HG03095 (cell line): ENCODE data around the gene KLHL21.
A peak's percentile ranks its signal among the peaks of the same experiment; 100 is the strongest.

Source experiments
- ATAC-seq: cut with Tn5 transposase; IDR thresholded peaks from one replicate; pipeline ENCODE4 v1.9.1; 2021; ENCODE audit warnings: moderate library complexity; ENCODE audit not compliant: unreplicated experiment

Gene KLHL21

DNA sequence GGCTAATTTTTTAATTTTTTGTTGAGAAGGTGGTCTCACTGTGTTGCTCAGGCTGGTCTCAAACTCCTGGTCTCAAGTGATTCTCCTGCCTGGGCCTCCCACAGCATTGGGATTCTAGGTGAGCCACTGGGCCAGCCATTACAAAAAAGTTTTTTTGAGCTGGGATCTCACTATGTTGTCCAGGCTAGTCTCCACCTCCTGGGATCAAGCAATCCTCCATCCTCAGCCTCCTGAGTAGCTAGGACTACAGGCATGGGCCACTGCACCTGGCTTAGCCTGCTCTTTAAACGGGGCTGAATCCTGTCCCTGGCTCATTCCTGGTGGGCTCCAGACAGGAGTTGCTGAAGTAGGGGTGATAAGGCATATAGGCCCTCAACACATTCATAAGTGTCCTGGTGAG lies 45.1 kb downstream of the KLHL21 start:
- ATAC-seq, result no peak

- ATAC-seq, result no peak
These were observed 47.5 kb downstream of the KLHL21 start, which contains the start of gene TAS1R1 for GRCh38 chr1:6554907-6555778. TAS1R1 (plus strand) TSS chr1:6555307; CDS start chr1:6555374, 67 bp downstream.

GRCh38 chr1:6554031-6554906 lies 48.4 kb downstream of the KLHL21 start, which contains the start of gene NOL9:
NOL9 (minus strand) TSS chr1:6554513; CDS start chr1:6554502, 11 bp downstream.
- peak; percentile 92 for ATAC-seq

- ATAC-seq, result no peak
These were observed 55.4 kb downstream of the KLHL21 start for GRCh38 chr1:6547301-6547700.

DNA sequence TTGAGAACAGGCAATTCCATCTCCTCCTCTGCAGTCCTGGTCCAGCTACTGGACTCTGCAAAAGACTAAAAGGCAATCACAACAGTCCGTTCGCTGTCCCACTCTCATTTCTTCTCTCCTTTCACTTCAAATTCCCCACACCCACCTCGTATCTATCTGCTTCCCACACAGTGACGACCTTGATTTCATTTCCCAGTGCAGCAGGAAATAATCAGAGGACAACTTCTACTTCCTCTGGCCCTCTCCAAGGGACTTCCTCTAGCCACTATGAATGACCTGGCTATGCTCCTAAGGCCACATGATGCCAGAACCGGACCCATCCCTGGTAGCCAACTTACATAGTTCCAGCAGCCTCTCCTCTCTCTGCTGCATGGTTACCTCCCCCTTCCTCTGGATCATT lies 56.3 kb downstream of the KLHL21 start:
- no peak for ATAC-seq

DNA sequence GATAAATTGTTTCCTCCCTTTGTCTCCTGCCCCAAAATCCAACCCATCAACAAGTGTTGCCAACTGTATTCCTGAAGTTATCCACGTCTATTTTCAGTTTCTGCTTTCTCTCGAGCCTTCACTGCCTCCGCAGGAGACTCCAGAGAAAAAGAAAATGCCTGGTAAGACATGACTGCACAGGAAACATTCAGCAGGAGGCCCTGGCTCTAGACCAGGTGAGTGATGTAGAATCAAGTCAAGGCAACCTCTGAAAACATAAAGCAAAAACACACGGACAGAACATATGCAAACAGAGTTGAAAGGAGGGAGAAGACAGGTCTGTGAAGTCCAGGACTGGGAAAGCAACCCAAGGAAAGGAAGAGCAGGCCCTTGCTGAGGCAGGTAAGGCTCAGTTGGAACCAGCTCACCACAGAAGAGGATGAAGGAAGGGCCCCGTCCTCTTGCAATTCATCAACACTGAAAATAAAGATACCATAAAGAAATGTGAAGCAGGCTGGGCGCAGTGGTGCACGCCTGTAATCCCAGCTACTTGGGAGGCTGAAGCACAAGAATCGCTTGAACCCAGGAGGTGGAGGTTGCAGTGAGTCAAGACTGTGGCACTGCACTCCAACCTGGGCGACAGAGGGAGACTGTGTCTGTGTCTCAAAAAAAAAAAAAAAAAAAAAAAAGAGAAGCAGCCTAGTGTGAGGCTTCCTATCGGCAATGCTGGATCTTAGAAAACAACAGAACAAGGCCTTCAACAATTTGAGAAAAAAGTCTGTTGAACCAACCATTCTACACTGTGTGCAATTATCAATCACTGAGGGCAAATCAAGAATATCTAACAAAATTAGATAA lies 57.2 kb downstream of the KLHL21 start:
- no peak for ATAC-seq

DNA sequence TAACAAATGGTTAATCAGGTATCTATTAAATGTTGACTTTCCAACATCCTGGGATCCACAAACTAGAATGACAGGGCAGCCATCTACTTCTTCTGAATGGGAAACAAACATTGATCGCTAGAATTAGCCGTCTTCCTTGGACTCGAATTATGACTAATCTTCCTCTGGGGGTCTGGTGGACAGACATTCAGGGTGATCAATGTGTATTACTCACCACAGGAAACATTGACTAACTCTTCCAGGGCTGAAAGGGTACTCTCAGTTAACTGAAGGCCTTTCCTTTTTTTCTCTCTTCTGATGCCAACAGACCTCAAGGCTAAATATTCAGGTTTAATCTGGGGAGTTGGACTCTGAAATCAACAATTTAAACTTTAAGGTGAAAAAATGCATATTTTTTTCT lies 57.8 kb downstream of the KLHL21 start:
- ATAC-seq, result no peak
